H1 (cell line): ENCODE results near the gene ATP1B3. TPM values are rescaled to one million over a fixed set of nuclear protein-coding genes. Genes with fewer than 3 reads are reported as not detected.

Source experiments
- CTCF ChIA-PET: fragments of 300-600 bp; sonication (Branson Sonifier 250); formaldehyde crosslinking; loops from one replicate; lab custom pipeline; 2021; ENCODE audit not compliant: partially characterized antibody; lab: Charles Lee
- POLR2A ChIA-PET: fragments of 300-600 bp; sonication (Branson Sonifier 250); formaldehyde crosslinking; loops from one replicate; lab custom pipeline; 2021; ENCODE audit warnings: inconsistent platforms; ENCODE audit not compliant: partially characterized antibody; lab: Charles Lee
- DNase-seq, 2 experiments: peaks; one replicate each; pipeline versions ENCODE4 v3.0.0 to v3.0.0-alpha.2; 2010 to 2022; ENCODE audit warnings: low spot score in 2 of 2, low read depth in 1 of 2, mixed read lengths in 1 of 2
- FAIRE-seq: peaks from 2 replicates; lab custom pipeline; 2011; peaks lifted over from hg19 to GRCh38; lab: Jason Lieb, UNC
- H2AFZ ChIP-seq: 2 replicates; pipeline ENCODE4 v1.8.1; 2012; ENCODE audit warnings: low read length, inconsistent platforms
- H2AK5ac ChIP-seq: 2 replicates; pipeline ENCODE4 v1.6.1; 2013; ENCODE audit warnings: low read depth, low read length
- H2BK120ac ChIP-seq: replicated peaks from 2 replicates; pipeline ENCODE3; 2013; ENCODE audit warnings: low read depth, low read length, inconsistent platforms
- H2BK12ac ChIP-seq: 2 replicates; pipeline ENCODE4 v1.6.1; 2013; ENCODE audit warnings: low read depth, low read length
- H2BK15ac ChIP-seq: 2 replicates; pipeline ENCODE4 v1.6.1; 2013; ENCODE audit warnings: low read length
- H2BK20ac ChIP-seq: 2 replicates; pipeline ENCODE4 v1.6.1; 2013; ENCODE audit warnings: low read length
- H2BK5ac ChIP-seq: 2 replicates; pipeline ENCODE4 v1.6.1; 2013; ENCODE audit warnings: low read depth, low read length
- H3K14ac ChIP-seq: 2 replicates; pipeline ENCODE4 v1.6.1; 2013; ENCODE audit warnings: inconsistent platforms; ENCODE audit not compliant: insufficient read length
- H3K18ac ChIP-seq: 2 replicates; pipeline ENCODE4 v1.6.1; 2013; ENCODE audit warnings: low read length; ENCODE audit errors: extremely low read depth
- H3K23ac ChIP-seq: 2 replicates; pipeline ENCODE4 v1.6.1; 2013; ENCODE audit warnings: inconsistent platforms; ENCODE audit not compliant: insufficient read length
- H3K23me2 ChIP-seq: 2 replicates; pipeline ENCODE4 v1.6.1; 2013; ENCODE audit warnings: low read depth, low read length
- H3K27ac ChIP-seq: 2 replicates; pipeline ENCODE4 v1.6.1; 2011; ENCODE audit warnings: low read depth, low read length, inconsistent platforms
- H3K27me3 ChIP-seq, 4 experiments: replicated peaks in 1 of 4; 1 replicate in 1 of 4; 2 replicates in 3 of 4; pipeline versions ENCODE4 v1.6.1 to v1.8.1; 2011 to 2013; ENCODE audit warnings: low read length in 3 of 4, mild to moderate bottlenecking in 3 of 4, inconsistent platforms in 2 of 4, mixed read lengths in 2 of 4, moderate library complexity in 1 of 4; ENCODE audit not compliant: control insufficient read depth in 3 of 4, insufficient read depth in 3 of 4; ENCODE audit errors: extremely low read depth in 1 of 4
- H3K36me3 ChIP-seq, 4 experiments: 2 replicates each; pipeline versions ENCODE4 v1.6.1 to v1.8.1; 2011 to 2013; ENCODE audit warnings: mild to moderate bottlenecking in 4 of 4, low read length in 3 of 4, moderate library complexity in 2 of 4, control low read depth in 1 of 4, inconsistent platforms in 1 of 4; ENCODE audit not compliant: insufficient read depth in 4 of 4, control insufficient read depth in 2 of 4
- H3K4ac ChIP-seq: replicated peaks from 2 replicates; pipeline ENCODE3; 2013; ENCODE audit warnings: low read length, low read depth, mixed read lengths, inconsistent platforms; ENCODE audit not compliant: insufficient read length
- H3K4me1 ChIP-seq, 4 experiments: replicated peaks in 1 of 4; 1 replicate in 1 of 4; 2 replicates in 3 of 4; pipeline versions ENCODE4 v1.6.1 to v1.8.1; 2011 to 2013; ENCODE audit warnings: low read length in 3 of 4, inconsistent platforms in 2 of 4, mixed read lengths in 1 of 4; ENCODE audit not compliant: insufficient read depth in 4 of 4, control insufficient read depth in 3 of 4
- H3K4me2 ChIP-seq, 2 experiments: 2 replicates each; pipeline versions ENCODE4 v1.6.1 to v1.8.1; 2011 to 2013; ENCODE audit warnings: low read depth in 2 of 2, low read length in 2 of 2, control low read depth in 1 of 2, inconsistent platforms in 1 of 2, mild to moderate bottlenecking in 1 of 2; ENCODE audit not compliant: insufficient read depth in 1 of 2
- H3K4me3 ChIP-seq, 4 experiments: fragments of 200-600, 300-600 bp in 1 of 4; sonication (generic), shearing (Covaris generic), sonication (Bioruptor Twin) in 1 of 4; 2 replicates each; pipeline versions ENCODE4 v1.5.1 to v1.8.1; 2011 to 2016; ENCODE audit warnings: low read length in 4 of 4, low read depth in 3 of 4, control low read depth in 2 of 4, inconsistent platforms in 2 of 4, mild to moderate bottlenecking in 2 of 4, mixed read lengths in 1 of 4, moderate library complexity in 1 of 4; ENCODE audit not compliant: insufficient read depth in 2 of 4; ENCODE audit errors: extremely low read depth in 1 of 4
- H3K56ac ChIP-seq: replicated peaks from 2 replicates; pipeline ENCODE3; 2013; ENCODE audit warnings: low read depth, mild to moderate bottlenecking, mixed read lengths, low read length, inconsistent platforms; ENCODE audit not compliant: insufficient read length
- H3K79me1 ChIP-seq: 2 replicates; pipeline ENCODE4 v1.6.1; 2013; ENCODE audit warnings: low read depth, low read length, control low read depth
- H3K79me2 ChIP-seq, 2 experiments: 2 replicates each; pipeline versions ENCODE4 v1.6.1 to v1.8.1; 2012 to 2013; ENCODE audit warnings: low read length in 2 of 2, mild to moderate bottlenecking in 2 of 2, inconsistent platforms in 1 of 2; ENCODE audit not compliant: insufficient read depth in 2 of 2, control insufficient read depth in 1 of 2
- H3K9ac ChIP-seq, 4 experiments: replicated peaks in 1 of 4; 1 replicate in 1 of 4; 2 replicates in 3 of 4; pipeline versions ENCODE4 v1.6.1 to v1.8.1; 2011 to 2013; ENCODE audit warnings: low read depth in 3 of 4, low read length in 3 of 4, control low read depth in 2 of 4, mild to moderate bottlenecking in 2 of 4, moderate library complexity in 2 of 4, inconsistent platforms in 1 of 4; ENCODE audit errors: extremely low read depth in 1 of 4
- H3K9me3 ChIP-seq, 2 experiments: 2 replicates each; pipeline versions ENCODE4 v1.6.1 to v1.8.1; 2012 to 2013; ENCODE audit warnings: mild to moderate bottlenecking in 2 of 2, moderate library complexity in 2 of 2, control low read depth in 1 of 2, inconsistent platforms in 1 of 2, low read depth in 1 of 2, low read length in 1 of 2, mixed read lengths in 1 of 2; ENCODE audit not compliant: insufficient read depth in 2 of 2
- H4K20me1 ChIP-seq, 2 experiments: replicated peaks in 1 of 2; 2 replicates each; pipeline versions ENCODE3 to v1.8.1; 2011 to 2013; ENCODE audit warnings: inconsistent platforms in 2 of 2, low read length in 2 of 2, mild to moderate bottlenecking in 1 of 2; ENCODE audit not compliant: insufficient read depth in 2 of 2, control insufficient read depth in 1 of 2
- H4K5ac ChIP-seq: 2 replicates; pipeline ENCODE4 v1.6.1; 2013; ENCODE audit warnings: low read length, low read depth, mixed read lengths, inconsistent platforms; ENCODE audit not compliant: insufficient read length
- H4K8ac ChIP-seq: 2 replicates; pipeline ENCODE4 v1.8.0; 2013; ENCODE audit warnings: mild to moderate bottlenecking, moderate library complexity, low read length, inconsistent platforms; ENCODE audit not compliant: insufficient read depth; ENCODE audit errors: extremely low read depth
- H4K91ac ChIP-seq: replicated peaks from 2 replicates; pipeline ENCODE3; 2013; ENCODE audit warnings: low read length, mixed read lengths, inconsistent platforms; ENCODE audit not compliant: insufficient read length
- CHD1 ChIP-seq: IDR thresholded peaks from 2 replicates; pipeline ENCODE4 v1.6.1; 2012; ENCODE audit warnings: low read depth, low read length, improper control_type of control experiment
- CREB1 ChIP-seq: IDR thresholded peaks from 2 replicates; pipeline ENCODE4 v1.6.1; 2012; ENCODE audit warnings: inconsistent platforms
- JUN ChIP-seq: IDR thresholded peaks from 2 replicates; pipeline ENCODE4 v1.6.1; 2011; ENCODE audit warnings: low read depth, mild to moderate bottlenecking, improper control_type of control experiment, low read length
- KDM5A ChIP-seq: fragments of 200-600 bp; IDR thresholded peaks from 2 replicates; pipeline ENCODE4 v1.7.1; 2012; ENCODE audit warnings: mild to moderate bottlenecking, low read length, inconsistent platforms, mixed read lengths
- NANOG ChIP-seq: IDR thresholded peaks from 2 replicates; pipeline ENCODE4 v1.6.1; 2011; ENCODE audit warnings: low read length, low read depth, mild to moderate bottlenecking, inconsistent platforms; ENCODE audit not compliant: insufficient read depth, poor library complexity, severe bottlenecking
- RFX5 ChIP-seq: IDR thresholded peaks from 2 replicates; pipeline ENCODE4 v1.6.1; 2011; ENCODE audit warnings: low read depth, low read length, improper control_type of control experiment, borderline replicate concordance
- SP2 ChIP-seq: IDR thresholded peaks from 2 replicates; pipeline ENCODE4 v1.6.1; 2012; ENCODE audit warnings: mild to moderate bottlenecking, low read length, inconsistent platforms
- SP4 ChIP-seq: IDR thresholded peaks from 2 replicates; pipeline ENCODE4 v1.6.1; 2012; ENCODE audit warnings: low read length, inconsistent platforms
- SUZ12 ChIP-seq: fragments of 200-600 bp; sonication (generic); IDR thresholded peaks from 2 replicates; pipeline ENCODE4 v1.6.1; 2012; ENCODE audit warnings: mild to moderate bottlenecking, inconsistent platforms, low read length, moderate library complexity, mixed read lengths
- TBP ChIP-seq: IDR thresholded peaks from 2 replicates; pipeline ENCODE4 v1.6.1; 2011; ENCODE audit warnings: low read depth, low read length, improper control_type of control experiment
- TEAD4 ChIP-seq: IDR thresholded peaks from 2 replicates; pipeline ENCODE4 v1.6.1; 2012; ENCODE audit warnings: low read depth, low read length, inconsistent platforms, mixed read lengths
- WGBS, 2 experiments: shearing (Covaris generic) in 1 of 2; methylation state at CpG; one replicate each; pipeline versions ENCODE4 v1.1.6 to v1.1.7; 2013 to 2015; ENCODE audit warnings: low lambda C conversion rate in 2 of 2, mixed read lengths in 2 of 2, inconsistent platforms in 1 of 2, low coverage in 1 of 2, missing lambda C conversion rate in 1 of 2; ENCODE audit not compliant: insufficient replicate concordance in 2 of 2, insufficient coverage in 1 of 2, insufficient read length in 1 of 2; ENCODE audit errors: extremely low coverage in 1 of 2, missing lambda C conversion rate in 1 of 2; 5-methylcytosine and 5-hydroxymethylcytosine counted together
- polyA plus RNA-seq, 7 experiments: library from polyadenylated mRNA; depleted of rRNA in 3 of 7; stranded (reverse) in 5 of 7; unstranded in 2 of 7; fragments of >200 nt in 5 of 7; fragments of 200-250 nt in 2 of 7; gene quantifications; 1 replicate in 5 of 7; 2 replicates in 1 of 7; 4 replicates in 1 of 7; pipeline versions ENCODE4 v1.2.1 to v1.2.3, GENCODE V29; 2011 to 2013; ENCODE audit warnings: missing spikeins in 2 of 7, mixed read lengths in 2 of 7
- total RNA-seq: library from RNA; stranded (reverse); fragmentation: NEBNext Ultra II Directional; extraction: Animal tissue kit (Norgen Biotek cat#: 25700); gene quantifications from 2 replicates; pipeline ENCODE4 v1.2.1, GENCODE V29; 2021

ATP1B3 gene
- total and polyA plus RNA-seq, 2 of the 8 experiments (the other 6 are each of a cell fraction or from before 2014, with no cell fraction given), result 233 to 342 TPM

- no peak overlapping the region for H4K91ac ChIP-seq
- H3K4ac ChIP-seq, result no peak overlapping the region
- no peak overlapping the region for H3K18ac ChIP-seq
- H3K4me3 ChIP-seq, result no peak overlapping the region
- H2AK5ac ChIP-seq, result no peak overlapping the region
- H3K9ac ChIP-seq, result no peak overlapping the region
- DNase-seq, result no peak
- no peak overlapping the region for H3K4me2 ChIP-seq
- no peak overlapping the region for H2BK12ac ChIP-seq
- H3K27ac ChIP-seq, result no peak overlapping the region
- no peaks in the 10 kb centered on the region for H3K27me3 ChIP-seq
- POLR2A ChIA-PET, result interaction anchor here (1.6 kb wide), 1 partner anchor 15 kb away, joined by 3 read pairs; no protein-coding TSS in a partner anchor
- H3K23me2 ChIP-seq, result no peaks in the 10 kb centered on the region
- H3K36me3 ChIP-seq, result peaks cover 5 to 48% (median 34%) of the 10 kb centered on the region in 4 experiments; a peak in 7 of 8 replicates
- no peak overlapping the region for H2BK5ac ChIP-seq
- H4K5ac ChIP-seq, result no peak overlapping the region
- no peaks in the 10 kb centered on the region for H3K79me2 ChIP-seq
- TF ChIP-seq TBP, result no peak
- no peak for TF ChIP-seq NANOG
- no peak for TF ChIP-seq KDM5A
- TF ChIP-seq CREB1, result no peak
- TF ChIP-seq JUN, result no peak
- no peak for TF ChIP-seq SP4
- no peak for TF ChIP-seq TEAD4
- TF ChIP-seq RFX5, result no peak
- TF ChIP-seq SUZ12, result no peak
- TF ChIP-seq CHD1, result no peak
- TF ChIP-seq SP2, result no peak
- TF ChIP-seq, all 59 proteins: peak for 0
- Histone ChIP-seq H3K23ac (no peak overlapping the region), H2BK120ac (no peak overlapping the region), H2AFZ (no peak overlapping the region), H3K79me1 (no peaks in the 10 kb centered on the region), H3K4me1 (no peaks in the 10 kb centered on the region), H3K9me3 (no peaks in the 10 kb centered on the region), H3K56ac (no peak overlapping the region), H4K8ac (no peak overlapping the region), H2BK20ac (no peak overlapping the region), H4K20me1 (peaks cover 0 to 2% of the 10 kb centered on the region in 2 experiments), H3K14ac (no peak overlapping the region), H2BK15ac (no peak overlapping the region)
- FAIRE-seq, result no peak
- 91% methylated on average over 4 of the region's 4 CpGs; no CpG with 5 or more reads in 1 of the 2 experiments for WGBS, 2 experiments
- CTCF ChIA-PET, result interaction anchor here (0.7 to 1.4 kb wide), 7 partner anchors 17 to 247 kb away, joined by 3 to 4 read pairs (median 3); no protein-coding TSS in a partner anchor
These were observed 86.9 kb downstream of the ATP1B3 start for GRCh38 chr3:141963301-141963700.
